IPS DF 4.7 (cell line): ENCODE results near the gene SNX1.
"Not testable (repeated sequence)": the region's sequence is repeated elsewhere in the genome, so short reads cannot be mapped to it uniquely, and the experiment has no call there.

Source experiments
- DNase-seq: peaks from one replicate; pipeline ENCODE4 v3.0.0-alpha.2; 2013; ENCODE audit warnings: low spot score; ENCODE audit errors: extremely low read depth

SNX1 gene

GRCh38 chr15:64112904-64113303, 17.1 kb downstream of the SNX1 start:
- no peak for DNase-seq

GRCh38 chr15:64117759-64118487, 22.1 kb downstream of the SNX1 start:
- no peak for DNase-seq

GRCh38 chr15:64120322-64120721, 24.5 kb downstream of the SNX1 start:
- DNase-seq: not testable (repeated sequence)

GRCh38 chr15:64121614-64122013, 25.8 kb downstream of the SNX1 start:
- DNase-seq: no peak

GRCh38 chr15:64122444-64122843, 26.7 kb downstream of the SNX1 start:
- DNase-seq: no peak

- no peak for DNase-seq
These were observed 27.2 kb downstream of the SNX1 start for GRCh38 chr15:64122936-64123351.

GRCh38 chr15:64125978-64126377, 30.2 kb downstream of the SNX1 start:
- DNase-seq: no peak

- no peak for DNase-seq
These were observed 31.9 kb downstream of the SNX1 start for GRCh38 chr15:64127521-64128270.

- no peak for DNase-seq
These were observed 34.4 kb downstream of the SNX1 start for GRCh38 chr15:64130159-64130558.

- no peak for DNase-seq
These were observed 35.8 kb downstream of the SNX1 start for GRCh38 chr15:64131547-64131946.

- DNase-seq: no peak
These were observed 36.4 kb downstream of the SNX1 start for GRCh38 chr15:64132217-64132616.

GRCh38 chr15:64133623-64134344, 38.0 kb downstream of the SNX1 start:
- no peak for DNase-seq

GRCh38 chr15:64134345-64134829, 38.6 kb downstream of the SNX1 start:
- no peak for DNase-seq

- no peak for DNase-seq
These were observed 40.6 kb downstream of the SNX1 start for GRCh38 chr15:64136347-64136746.

- DNase-seq: no peak
These were observed 41.5 kb downstream of the SNX1 start for GRCh38 chr15:64137226-64137833.

- DNase-seq: no peak
These were observed 42.7 kb downstream of the SNX1 start for GRCh38 chr15:64138331-64138941.

- no peak for DNase-seq
These were observed 46.2 kb downstream of the SNX1 start for GRCh38 chr15:64141798-64142512.

- no peak for DNase-seq
These were observed 47.5 kb downstream of the SNX1 start for GRCh38 chr15:64143276-64143675.

GRCh38 chr15:64144192-64144564, 48.4 kb downstream of the SNX1 start:
- no peak for DNase-seq

GRCh38 chr15:64144565-64145281, 48.9 kb downstream of the SNX1 start:
- DNase-seq: no peak
